GM18526 (cell line): ENCODE measurements around the gene PPWD1.
A peak's percentile ranks its signal among the peaks of the same experiment; 100 is the strongest.

Source experiments
- POLR2A ChIP-seq: IDR thresholded peaks from 3 replicates; pipeline ENCODE4 v1.6.1; 2011; ENCODE audit not compliant: insufficient read length; ENCODE audit errors: extremely low read depth

Gene PPWD1

GRCh38 chr5:65562731-65563701 lies at the start of gene PPWD1, which contains the start of gene CENPK:
Gene PPWD1 (plus strand): TSS chr5:65563296. CDS start chr5:65563311, 15 bp downstream.
Gene CENPK (minus strand): TSS chr5:65563168. CDS start chr5:65554907, 8,261 bp downstream.
- peak; percentile 75 for TF ChIP-seq POLR2A

GRCh38 chr5:65525726-65526125 lies 37.4 kb upstream of the PPWD1 start:
- TF ChIP-seq POLR2A = no peak

GRCh38 chr5:65530904-65531303 lies 32.2 kb upstream of the PPWD1 start:
- no peak for TF ChIP-seq POLR2A

GRCh38 chr5:65535529-65535987 lies 27.5 kb upstream of the PPWD1 start:
- no peak for TF ChIP-seq POLR2A

- no peak for TF ChIP-seq POLR2A
Observed at GRCh38 chr5:65539827-65540226, 23.3 kb upstream of the PPWD1 start.

GRCh38 chr5:65544473-65544872 lies 18.6 kb upstream of the PPWD1 start:
- TF ChIP-seq POLR2A = no peak

- TF ChIP-seq POLR2A = no peak
Observed at GRCh38 chr5:65546141-65546540, 17.0 kb upstream of the PPWD1 start.

- TF ChIP-seq POLR2A = no peak
Observed at GRCh38 chr5:65548281-65548680, 14.8 kb upstream of the PPWD1 start.

GRCh38 chr5:65553941-65554340 lies 9.2 kb upstream of the PPWD1 start:
- no peak for TF ChIP-seq POLR2A

- TF ChIP-seq POLR2A = no peak
Observed at GRCh38 chr5:65555287-65555686, 7.8 kb upstream of the PPWD1 start.

- TF ChIP-seq POLR2A = no peak
Observed at GRCh38 chr5:65556181-65556580, 6.9 kb upstream of the PPWD1 start.

GRCh38 chr5:65556718-65557117 lies 6.4 kb upstream of the PPWD1 start:
- no peak for TF ChIP-seq POLR2A

- no peak for TF ChIP-seq POLR2A
Observed at GRCh38 chr5:65563777-65564176, 681 bp downstream of the PPWD1 start.

GRCh38 chr5:65566505-65566904 lies 3.4 kb downstream of the PPWD1 start:
- TF ChIP-seq POLR2A = no peak

GRCh38 chr5:65570598-65571226 lies 7.6 kb downstream of the PPWD1 start:
- no peak for TF ChIP-seq POLR2A

- TF ChIP-seq POLR2A = no peak
Observed at GRCh38 chr5:65577141-65577540, 14.0 kb downstream of the PPWD1 start.
